Measurements from ENCODE around the gene NFXL1. TPM values are rescaled to one million over a fixed set of nuclear protein-coding genes. Genes with fewer than 3 reads are reported as not detected.

NFXL1 gene
- total and polyA plus RNA-seq, 2 of the 4 experiments (the other 2 are of a cell fraction): 13.9 to 23.1 TPM

- Histone ChIP-seq H2AK9ac (replicated peaks; ENCODE audit: low read depth, low read length, poor library complexity) (no peak overlapping the region), H3K56ac (ENCODE audit: extremely low read depth, insufficient read depth, low read length) (no peak overlapping the region), H2BK20ac (ENCODE audit: low read depth, low read length) (no peak overlapping the region), H2BK15ac (ENCODE audit: low read depth, low read length) (no peak overlapping the region), H3K4me2 (ENCODE audit: low read depth, low read length) (no peak overlapping the region), H3K18ac (ENCODE audit: low read depth, low read length) (no peak overlapping the region), H2BK120ac (ENCODE audit: low read depth, low read length) (no peak overlapping the region), H3K4me1 (ENCODE audit: control insufficient read depth, insufficient read depth, low read length) (no peaks in the 10 kb centered on the region), H3K14ac (replicated peaks; ENCODE audit: low read depth, low read length) (no peak overlapping the region), H3K23ac (ENCODE audit: low read depth, low read length) (no peak overlapping the region), H4K8ac (ENCODE audit: low read depth in 2 of 2, low read length in 2 of 2) (no peak overlapping the region), H3K27ac (ENCODE audit: insufficient read depth, low read length) (no peak overlapping the region), H4K5ac (ENCODE audit: low read depth, low read length) (no peak overlapping the region), H2AK5ac (ENCODE audit: low read depth, low read length) (no peak overlapping the region), H2BK5ac (ENCODE audit: low read depth, low read length, poor library complexity, severe bottlenecking) (no peak overlapping the region), H3K79me1 (ENCODE audit: low read depth in 1 of 2, low read length in 2 of 2) (no peaks in the 10 kb centered on the region), H3K36me3 (ENCODE audit: control insufficient read depth, insufficient read depth, low read length) (no peaks in the 10 kb centered on the region), H3K9me1 (ENCODE audit: insufficient read depth, low read length) (no peaks in the 10 kb centered on the region), H3K4me3 (ENCODE audit: insufficient read depth, low read depth, low read length) (no peak overlapping the region), H4K91ac (ENCODE audit: insufficient read depth, low read depth, low read length) (no peak overlapping the region), H2AFZ (replicated peaks; ENCODE audit: low read length, poor library complexity) (no peak overlapping the region), H3K9me3 (ENCODE audit: control insufficient read depth, insufficient read depth, low read length) (no peaks in the 10 kb centered on the region), H4K20me1 (ENCODE audit: insufficient read depth, low read length) (no peaks in the 10 kb centered on the region), H3K4ac (ENCODE audit: low read depth, low read length) (no peak overlapping the region), H3K27me3 (ENCODE audit: control insufficient read depth, insufficient read depth, low read length) (no peaks in the 10 kb centered on the region; the same call in 1 of the 2 replicates), H3K9ac (ENCODE audit: low read depth, low read length) (no peak overlapping the region)
- TF ChIP-seq FOS (IDR thresholded peaks at IDR 0.05; ENCODE audit: low read depth, low read length) (no peak), USF2 (IDR thresholded peaks at IDR 0.05; ENCODE audit: low read depth, low read length) (no peak), CEBPB (IDR thresholded peaks at IDR 0.05; ENCODE audit: low read depth, low read length) (no peak), MXI1 (IDR thresholded peaks at IDR 0.05; ENCODE audit: borderline replicate concordance, low read depth, low read length) (no peak), NFE2L2 (IDR thresholded peaks at IDR 0.05; ENCODE audit: low read depth, low read length) (no peak), CTCF (conservative IDR thresholded peaks at IDR 0.05; ENCODE audit: low read depth, low read length) (no peak), SMC3 (IDR thresholded peaks at IDR 0.05; ENCODE audit: low read depth, low read length) (no peak)
- WGBS, 2 experiments (ENCODE audit: extremely low coverage in 2 of 2, insufficient read length in 1 of 2): 13% methylated on average over 2 of the region's 10 CpGs; no CpG with 5 or more reads in 1 of the 2 experiments
- POLR2A ChIA-PET (ENCODE audit: unreplicated experiment): no interaction called here
- intact Hi-C loops (cut with micrococcal nuclease): no loop called here
- dilution Hi-C loops (cut with HindIII; ENCODE audit: low sequenced_read_pairs, unreplicated experiment): no loop called here
- CTCF ChIA-PET: no interaction called here
- in situ Hi-C loops (cut with MboI; ENCODE audit: low sequenced_read_pairs): no loop called here
- DNase-seq (no peak), ATAC-seq (ENCODE audit: low read depth) (no peak)
- BruUV-seq (replicated peaks): no TSS peak
Measured at GRCh38 chr4:47954245-47954644, 39.9 kb upstream of the NFXL1 start.
